NCI-H748 (cell line): ENCODE data around the gene SEPHS1.

Experiments used
- DNase-seq: peaks from one replicate; lab custom pipeline; 2025; ENCODE audit not compliant: unreplicated experiment; lab: John Stamatoyannopoulos, UW

The SEPHS1 gene

DNA sequence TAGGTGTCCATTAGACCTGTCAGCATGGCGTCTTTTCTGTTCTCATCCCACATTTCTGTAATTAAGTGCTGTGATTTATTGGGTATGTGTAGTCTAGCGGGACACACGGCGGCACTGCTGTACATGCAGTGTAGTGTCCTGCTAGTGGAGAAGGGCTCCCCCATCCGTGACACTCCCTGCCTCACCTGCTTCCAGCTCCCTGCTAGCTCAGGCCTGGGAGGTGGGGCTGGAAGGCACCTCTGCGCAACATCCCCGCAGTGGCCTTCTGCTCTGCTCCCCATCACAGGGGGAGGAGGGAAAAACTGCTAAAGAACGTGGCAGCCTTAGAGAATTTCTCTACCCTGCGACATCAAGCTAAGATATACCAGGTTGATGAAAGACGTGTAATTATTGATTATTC lies 19.5 kb downstream of the SEPHS1 start:
- no peak for DNase-seq

- DNase-seq: no peak
Observed at GRCh38 chr10:13328126-13328525, 20.0 kb downstream of the SEPHS1 start.

DNA sequence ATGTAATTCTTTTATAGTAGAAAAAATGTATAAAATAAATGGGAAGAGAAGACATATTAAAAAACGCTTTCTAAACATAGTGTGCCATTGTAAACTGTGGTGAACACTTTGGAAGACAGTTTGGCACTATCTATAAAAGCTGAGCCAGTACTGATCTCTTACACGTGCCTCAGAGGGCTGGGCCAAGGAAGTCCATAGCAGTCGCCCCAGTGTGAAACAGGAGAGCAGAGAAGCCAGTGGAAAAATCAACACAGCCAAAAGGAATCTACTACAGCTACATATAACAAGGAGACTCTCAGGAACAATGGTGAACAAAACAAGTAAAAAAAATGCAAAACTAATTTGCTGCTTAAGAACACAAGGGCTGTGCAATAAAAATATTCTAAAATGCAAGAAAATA lies 20.6 kb downstream of the SEPHS1 start:
- DNase-seq: no peak

GRCh38 chr10:13322615-13323148 lies 25.4 kb downstream of the SEPHS1 start:
- no peak for DNase-seq

- no peak for DNase-seq
Observed at GRCh38 chr10:13321576-13321975, 26.5 kb downstream of the SEPHS1 start.

- DNase-seq: no peak
Observed at GRCh38 chr10:13319166-13319565, 28.9 kb downstream of the SEPHS1 start.

DNA sequence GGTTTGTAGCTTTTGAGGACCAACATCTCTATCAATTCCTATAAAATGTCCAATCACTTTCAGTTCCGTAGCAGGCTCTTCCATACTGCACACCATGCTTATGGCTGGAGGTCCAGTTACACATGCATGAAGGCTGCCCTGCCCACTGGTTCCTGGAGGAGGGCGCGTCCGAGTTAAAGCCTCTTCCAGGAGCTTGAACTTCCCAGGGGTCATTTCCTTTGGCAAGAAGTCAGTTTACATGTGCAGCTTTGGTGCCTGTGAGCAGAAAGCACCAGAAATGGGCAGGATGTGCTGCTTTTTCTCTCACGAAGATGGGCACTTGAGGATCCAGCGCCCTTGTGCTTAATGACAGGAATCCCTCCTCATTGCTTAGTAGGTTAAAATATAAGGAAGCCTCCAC lies 30.6 kb downstream of the SEPHS1 start:
- no peak for DNase-seq

GRCh38 chr10:13316635-13317311 lies 31.3 kb downstream of the SEPHS1 start:
- DNase-seq: no peak

GRCh38 chr10:13315361-13315760 lies 32.7 kb downstream of the SEPHS1 start:
- no peak for DNase-seq

DNA sequence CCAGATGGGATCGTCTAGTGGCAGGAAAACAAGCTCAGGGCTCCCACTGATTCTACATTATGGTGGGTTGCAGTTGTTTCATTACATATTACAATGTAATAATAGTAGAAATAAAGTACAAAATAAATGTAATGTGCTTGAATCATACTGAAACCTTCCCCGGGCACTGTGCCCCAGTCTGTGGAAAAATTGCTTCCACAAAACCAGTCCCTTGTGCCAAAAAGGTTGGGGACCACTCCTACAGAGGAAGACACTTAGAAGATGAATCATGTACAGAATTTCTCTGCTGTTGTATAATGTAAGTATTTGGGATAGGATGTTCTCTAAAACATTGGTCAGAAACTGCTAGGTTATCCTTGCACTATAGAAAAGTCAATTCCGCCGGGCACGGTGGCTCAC lies 36.9 kb downstream of the SEPHS1 start:
- DNase-seq: no peak

GRCh38 chr10:13310518-13311176 lies 37.4 kb downstream of the SEPHS1 start:
- DNase-seq: no peak

DNA sequence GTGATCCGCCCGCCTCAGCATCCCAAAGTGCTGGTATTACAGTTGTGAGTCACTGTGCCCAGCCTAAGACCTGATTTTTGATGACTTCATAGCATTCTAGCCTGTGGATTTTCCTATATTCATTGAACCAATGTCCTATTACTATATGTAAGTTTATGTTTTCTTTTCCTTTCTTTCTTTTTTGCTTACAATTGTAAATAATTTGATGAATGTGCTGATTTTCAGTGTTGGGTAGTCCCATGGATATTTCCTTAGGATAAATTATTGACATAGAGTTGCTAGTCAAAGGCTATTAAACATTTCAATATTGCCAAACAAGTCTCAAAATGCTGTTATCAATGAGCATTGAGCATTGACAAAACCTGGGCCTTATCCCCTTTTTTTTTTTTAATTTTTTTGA lies 38.3 kb downstream of the SEPHS1 start:
- DNase-seq: no peak

DNA sequence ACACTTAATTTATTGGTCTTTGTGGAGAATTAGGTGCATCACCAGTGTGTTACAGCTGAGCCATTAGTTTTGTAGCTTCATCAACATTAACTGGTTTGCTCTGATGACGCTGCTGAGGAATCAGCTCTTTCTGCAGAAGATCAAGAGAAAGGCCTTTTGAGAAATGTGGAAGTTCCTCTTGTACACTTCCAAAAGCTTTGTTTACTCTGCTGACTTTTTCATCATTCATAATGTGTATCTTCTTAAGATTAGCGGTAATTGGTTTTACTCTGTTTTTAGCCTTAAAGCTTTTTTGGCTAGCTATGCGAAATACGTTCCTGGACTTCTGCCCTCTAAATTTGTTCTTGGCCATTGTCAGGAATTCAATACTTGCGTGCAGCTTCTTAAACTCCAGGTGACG lies 40.0 kb downstream of the SEPHS1 start:
- no peak for DNase-seq

GRCh38 chr10:13306103-13306502 lies 42.0 kb downstream of the SEPHS1 start:
- no peak for DNase-seq

GRCh38 chr10:13302821-13303555 lies 45.1 kb downstream of the SEPHS1 start:
- DNase-seq: no peak

- DNase-seq: peak; percentile 80
Observed at GRCh38 chr10:13299437-13300287, 48.4 kb downstream of the SEPHS1 start, which contains the start of gene PHYH. PHYH (minus strand) TSS chr10:13300064; CDS start chr10:13300042, 22 bp downstream.

DNA sequence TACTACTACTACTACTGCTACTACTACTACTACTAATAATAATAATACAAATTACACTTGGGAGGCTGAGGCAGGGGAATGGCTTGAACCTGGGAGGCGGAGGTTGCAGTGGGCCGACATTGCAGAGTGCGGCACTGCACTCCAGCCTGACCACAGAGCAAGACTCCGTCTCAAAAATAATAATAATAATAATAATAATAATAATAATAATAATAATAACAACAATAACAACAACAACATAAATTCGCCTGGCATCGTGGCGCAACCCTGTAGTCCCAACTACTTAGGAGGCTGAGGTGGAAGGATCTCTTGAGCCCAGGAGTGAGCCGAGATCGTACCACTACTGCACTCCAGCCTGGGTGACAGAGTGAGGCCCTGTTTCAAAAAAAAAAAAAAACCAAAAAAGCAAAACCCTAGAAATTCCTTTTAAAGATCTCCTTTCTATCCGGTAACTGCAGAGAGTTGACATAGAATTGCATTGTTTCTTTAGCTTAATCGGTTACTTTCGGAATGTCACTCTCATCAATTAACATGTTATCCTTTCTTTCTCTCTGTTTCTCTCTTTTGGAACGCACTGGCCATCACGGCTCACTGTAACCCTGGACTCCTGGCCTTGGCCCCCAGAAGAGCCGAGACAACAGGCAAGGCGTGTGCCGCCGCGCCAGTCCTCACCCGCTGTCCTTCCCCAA lies 49.2 kb downstream of the SEPHS1 start:
- DNase-seq: no peak

GRCh38 chr10:13296476-13296875 lies 51.6 kb downstream of the SEPHS1 start:
- no peak for DNase-seq

- no peak for DNase-seq
Observed at GRCh38 chr10:13294784-13295183, 53.3 kb downstream of the SEPHS1 start.
